Tibial artery (tissue), 4 donors: ENCODE results near the gene CPED1.

Experiments
- DNase-seq, 2 donors: peaks; one replicate each; pipeline ENCODE4 v3.0.0-alpha.2; 2019
- H3K27ac ChIP-seq, 2 donors: fragments of 200-600 bp; sonication (generic) in 1 of 2; 1 replicate in 1 of 2; 2 replicates in 1 of 2; pipeline ENCODE4 v1.5.1; 2018 to 2019; ENCODE audit warnings: mild to moderate bottlenecking in 1 of 2
- H3K27me3 ChIP-seq, 2 donors: fragments of 200-600 bp; sonication (generic) in 1 of 2; one replicate each; pipeline versions ENCODE4 v1.5.1 to v1.6.0; 2016 to 2019
- H3K36me3 ChIP-seq, 3 donors: fragments of 200-600 bp; sonication (generic) in 2 of 3; one replicate each; pipeline ENCODE4 v1.5.1; 2016 to 2019; ENCODE audit warnings: mild to moderate bottlenecking in 2 of 3
- H3K4me1 ChIP-seq, 4 donors: fragments of 200-600 bp; sonication (generic) in 2 of 4; 1 replicate in 3 of 4; 2 replicates in 1 of 4; pipeline ENCODE4 v1.5.1; 2016 to 2019
- H3K4me3 ChIP-seq, 2 donors: fragments of 200-600 bp; sonication (generic) in 1 of 2; 1 replicate in 1 of 2; 2 replicates in 1 of 2; pipeline ENCODE4 v1.5.1; 2018 to 2019; ENCODE audit warnings: mild to moderate bottlenecking in 2 of 2
- H3K9me3 ChIP-seq, 3 donors: fragments of 200-600 bp; sonication (generic) in 1 of 3; one replicate each; pipeline ENCODE4 v1.5.1; 2016 to 2019
- CTCF ChIP-seq, 2 experiments: fragments of 200-600 bp in 1 of 2; fragments of 450-650 bp in 1 of 2; IDR thresholded peaks; one replicate each; pipeline ENCODE4 v1.5.1; 2017 to 2019; ENCODE audit warnings: antibody characterized with exemption in 2 of 2, mild to moderate bottlenecking in 1 of 2, moderate library complexity in 1 of 2
- intact Hi-C: fragments of 100-400 bp; cut with DNase I; formaldehyde crosslinking; loops from one replicate; pipeline ENCODE4 v1.15.0; 2023; ENCODE audit warnings: low total_unique reads

Gene CPED1

GRCh38 chr7:120991161-120991560 is 2.6 kb downstream of the CPED1 start:
- no peaks in the 10 kb centered on the region for H3K36me3 ChIP-seq
- H3K4me1 ChIP-seq, result peaks cover 0 to 45% (median 12%) of the 10 kb centered on the region in 4 donors
- intact Hi-C loops, result no loop called here
- H3K9me3 ChIP-seq, result no peaks in the 10 kb centered on the region
- H3K27me3 ChIP-seq, result no peaks in the 10 kb centered on the region
- TF ChIP-seq CTCF (IDR thresholded peaks at IDR 0.05), result no peak
- H3K27ac ChIP-seq, result peak overlapping the region; percentile 87 to 89
- peak overlapping the region; percentile 63 for H3K4me3 ChIP-seq
- no peak for DNase-seq

GRCh38 chr7:120991581-120991980 is 3.1 kb downstream of the CPED1 start:
- H3K9me3 ChIP-seq, result no peaks in the 10 kb centered on the region
- H3K27ac ChIP-seq, result peak overlapping the region; percentile 87 to 89
- peak overlapping the region; percentile 63 for H3K4me3 ChIP-seq
- peaks cover 0 to 49% (median 16%) of the 10 kb centered on the region in 4 donors for H3K4me1 ChIP-seq
- intact Hi-C loops, result no loop called here
- no peaks in the 10 kb centered on the region for H3K27me3 ChIP-seq
- no peak for DNase-seq
- TF ChIP-seq CTCF (IDR thresholded peaks at IDR 0.05), result no peak
- H3K36me3 ChIP-seq, result no peaks in the 10 kb centered on the region

- H3K4me3 ChIP-seq, result peak overlapping the region; percentile 63
- peaks cover 0 to 57% (median 19%) of the 10 kb centered on the region in 4 donors for H3K4me1 ChIP-seq
- no peaks in the 10 kb centered on the region for H3K9me3 ChIP-seq
- intact Hi-C loops, result no loop called here
- DNase-seq, result no peak
- peak overlapping the region; percentile 87 to 89 for H3K27ac ChIP-seq
- H3K36me3 ChIP-seq, result no peaks in the 10 kb centered on the region
- H3K27me3 ChIP-seq, result no peaks in the 10 kb centered on the region
- no peak for TF ChIP-seq CTCF (IDR thresholded peaks at IDR 0.05)
These were observed 3.9 kb downstream of the CPED1 start for GRCh38 chr7:120992272-120992964.

- H3K36me3 ChIP-seq, result no peaks in the 10 kb centered on the region
- DNase-seq, result no peak
- TF ChIP-seq CTCF (IDR thresholded peaks at IDR 0.05), result no peak
- peaks cover 0 to 64% (median 19%) of the 10 kb centered on the region in 4 donors for H3K4me1 ChIP-seq
- H3K9me3 ChIP-seq, result no peaks in the 10 kb centered on the region
- intact Hi-C loops, result no loop called here
- H3K27ac ChIP-seq, result peak overlapping the region; percentile 87 to 89
- peak overlapping the region; percentile 63 for H3K4me3 ChIP-seq
- no peaks in the 10 kb centered on the region for H3K27me3 ChIP-seq
These were observed 4.5 kb downstream of the CPED1 start for GRCh38 chr7:120992965-120993494.

- Histone ChIP-seq H3K27ac (peak overlapping the region; percentile 87 to 89), H3K36me3 (no peaks in the 10 kb centered on the region), H3K4me1 (peaks cover 0 to 70% (median 19%) of the 10 kb centered on the region in 4 donors), H3K27me3 (no peaks in the 10 kb centered on the region), H3K9me3 (no peaks in the 10 kb centered on the region), H3K4me3 (peak overlapping the region in 1 of 2 donors; percentile 63)
- TF ChIP-seq CTCF (IDR thresholded peaks at IDR 0.05), result no peak
- DNase-seq, result no peak
- intact Hi-C loops, result no loop called here
These were observed 5.2 kb downstream of the CPED1 start for GRCh38 chr7:120993553-120994191.
